Stomach (tissue), 9 donors: ENCODE data around the gene AVL9. TPM values are rescaled to one million over a fixed set of nuclear protein-coding genes. Genes with fewer than 3 reads are reported as not detected.
"Not testable (repeated sequence)": the region's sequence is repeated elsewhere in the genome, so short reads cannot be mapped to it uniquely, and the experiment has no call there.

Experiments
- DNase-seq, 2 donors: peaks; one replicate each; pipeline versions ENCODE4 v3.0.0 to v3.0.0-alpha.2; 2013 to 2019
- H3K27ac ChIP-seq, 5 donors: fragments of 200-600 bp in 4 of 5; sonication (generic) in 4 of 5; one replicate each; pipeline ENCODE4 v1.5.1; 2013 to 2019; ENCODE audit warnings: mild to moderate bottlenecking in 1 of 5, moderate library complexity in 1 of 5
- H3K27me3 ChIP-seq, 3 donors: fragments of 200-600 bp; sonication (generic); one replicate each; pipeline ENCODE4 v1.5.1; 2017 to 2019; ENCODE audit warnings: mixed run types in 1 of 3
- H3K36me3 ChIP-seq, 4 donors: fragments of 200-600 bp; sonication (generic); 1 replicate in 3 of 4; 2 replicates in 1 of 4; pipeline ENCODE4 v1.5.1; 2016 to 2019
- H3K4me1 ChIP-seq, 4 donors: fragments of 200-600 bp; sonication (generic); one replicate each; pipeline ENCODE4 v1.5.1; 2016 to 2019
- H3K4me3 ChIP-seq, 4 donors: fragments of 200-600 bp; sonication (generic) in 3 of 4; one replicate each; pipeline ENCODE4 v1.5.1; 2016 to 2019; ENCODE audit warnings: mild to moderate bottlenecking in 1 of 4
- H3K9me3 ChIP-seq, 4 donors: fragments of 200-600 bp; sonication (generic); one replicate each; pipeline ENCODE4 v1.5.1; 2016 to 2019
- CTCF ChIP-seq, 7 experiments: fragments of 450-650 bp in 4 of 7; fragments of 200-600 bp in 3 of 7; sonication (generic) in 3 of 7; IDR thresholded peaks; one replicate each; pipeline ENCODE4 v1.5.1; 2016 to 2019; ENCODE audit warnings: antibody characterized with exemption in 7 of 7, control low read depth in 2 of 7, mild to moderate bottlenecking in 1 of 7
- EP300 ChIP-seq: sonication (generic); formaldehyde crosslinking; IDR thresholded peaks from one replicate; pipeline ENCODE4 v1.6.1; 2017; ENCODE audit warnings: antibody characterized with exemption
- POLR2A ChIP-seq, 4 donors: fragments of 450-650 bp; IDR thresholded peaks; one replicate each; pipeline ENCODE4 v1.6.1; 2016; ENCODE audit warnings: antibody characterized with exemption in 4 of 4, control low read depth in 2 of 4, mild to moderate bottlenecking in 1 of 4, moderate library complexity in 1 of 4
- POLR2AphosphoS5 ChIP-seq, 3 donors: sonication (generic); formaldehyde crosslinking; IDR thresholded peaks; one replicate each; pipeline ENCODE4 v1.6.1; 2016; ENCODE audit warnings: antibody characterized with exemption in 3 of 3
- WGBS, 5 donors: extraction: QIAGEN DNeasy Blood & Tissue Kit in 3 of 5; methylation state at CpG; one replicate each; pipeline versions ENCODE4 v1.1.5 to v1.1.7; 2013 to 2018; 5-methylcytosine and 5-hydroxymethylcytosine counted together
- intact Hi-C: fragments of 100-400 bp; cut with DNase I; formaldehyde crosslinking; loops from one replicate; pipeline ENCODE4 v1.15.1; 2023; ENCODE audit warnings: low total_unique reads
- polyA plus RNA-seq, 3 donors: library from polyadenylated mRNA; stranded (reverse); fragments of 200-250 nt; gene quantifications; one replicate each; pipeline ENCODE4 v1.2.3, GENCODE V29; 2013
- total RNA-seq, 5 donors: library from RNA; depleted of rRNA; stranded (reverse); fragments of >200 nt; gene quantifications; one replicate each; pipeline versions ENCODE4 v1.1.0 to v1.2.3, GENCODE V29; 2014 to 2016
- donor health status: healthy with polysubstance abuse.
- donor health status: Bipolar disorder and iron deficiency.
- donor health status: healthy.

AVL9 gene
- total and polyA plus RNA-seq, 8 donors, result 7.2 to 197 (median 36.4) TPM

GRCh38 chr7:32618470-32618869, 123.2 kb downstream of the AVL9 start:
- no peak overlapping the region for H3K4me3 ChIP-seq
- no peaks in the 10 kb centered on the region for H3K36me3 ChIP-seq
- TF ChIP-seq CTCF (IDR thresholded peaks at IDR 0.05), result no peak
- TF ChIP-seq POLR2A (IDR thresholded peaks at IDR 0.05), result no peak
- TF ChIP-seq POLR2AphosphoS5 (IDR thresholded peaks at IDR 0.05), result no peak
- TF ChIP-seq EP300, result no peak
- DNase-seq, result no peak
- H3K4me1 ChIP-seq, result no peaks in the 10 kb centered on the region
- H3K27ac ChIP-seq, result no peak overlapping the region
- WGBS, 5 donors, result 63 to 76% (median 72%) methylated on average over 2 of the region's 2 CpGs
- H3K27me3 ChIP-seq, result no peaks in the 10 kb centered on the region
- intact Hi-C loops, result no loop called here
- H3K9me3 ChIP-seq, result no peaks in the 10 kb centered on the region

DNA sequence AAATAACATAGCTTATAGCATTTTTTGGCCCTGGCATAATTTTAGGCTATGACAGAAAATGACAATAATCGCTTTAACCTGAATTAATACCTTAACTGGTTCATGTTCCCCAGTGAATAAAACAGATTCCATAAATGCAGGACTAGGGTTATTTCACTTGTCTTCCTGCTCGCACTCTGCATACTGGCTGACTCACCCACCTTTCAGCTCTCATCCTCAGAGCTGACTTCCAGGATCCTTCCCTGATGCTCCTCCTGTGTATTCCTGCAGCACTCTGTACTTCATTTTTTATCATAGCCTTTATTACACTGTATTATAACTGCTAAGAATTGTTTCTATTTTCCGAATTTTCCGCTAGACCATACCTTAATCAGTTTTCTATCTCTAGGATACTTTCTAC, 123.7 kb downstream of the AVL9 start:
- TF ChIP-seq POLR2A (IDR thresholded peaks at IDR 0.05), result no peak

GRCh38 chr7:32619416-32619815, 124.1 kb downstream of the AVL9 start:
- H3K4me3 ChIP-seq, H3K4me1 ChIP-seq, DNase-seq, H3K36me3 ChIP-seq, H3K9me3 ChIP-seq, H3K27ac ChIP-seq, H3K27me3 ChIP-seq, intact Hi-C loops: not testable (repeated sequence)
- 89 to 96% (median 94%) methylated on average over 1 of the region's 1 CpG for WGBS, 5 donors

More for the DNA sequence above, 123.7 kb downstream of the AVL9 start:
- no peak for DNase-seq
- WGBS, 5 donors, result 94 to 98% (median 95%) methylated on average over 4 of the region's 4 CpGs
- Histone ChIP-seq H3K27ac (no peak overlapping the region), H3K27me3 (no peaks in the 10 kb centered on the region), H3K4me1 (no peaks in the 10 kb centered on the region), H3K36me3 (no peaks in the 10 kb centered on the region), H3K4me3 (no peak overlapping the region), H3K9me3 (no peaks in the 10 kb centered on the region)
- intact Hi-C loops, result no loop called here

DNA sequence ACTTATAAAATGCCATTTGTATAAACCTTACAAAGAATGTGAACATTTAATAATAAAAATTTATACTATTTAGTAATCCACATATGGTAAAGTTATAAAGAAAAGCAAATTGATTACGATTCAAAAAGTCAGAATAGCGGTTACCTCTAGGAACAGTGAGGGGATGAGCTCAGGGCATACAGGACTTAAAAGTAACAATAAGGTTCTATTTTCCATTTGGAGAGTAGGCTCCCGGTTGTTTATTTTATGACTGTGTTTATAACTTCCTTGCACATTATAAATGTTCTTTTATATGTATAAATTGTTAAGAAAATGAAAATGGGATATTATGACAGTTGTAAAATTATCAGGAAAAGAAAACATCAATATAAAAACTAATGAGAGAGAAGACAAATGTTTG, 135.7 kb downstream of the AVL9 start:
- no peaks in the 10 kb centered on the region for H3K27me3 ChIP-seq
- peaks cover 0 to 3% (median 0%) of the 10 kb centered on the region in 4 donors for H3K36me3 ChIP-seq
- H3K4me3 ChIP-seq, result no peak overlapping the region
- TF ChIP-seq CTCF (IDR thresholded peaks at IDR 0.05), result no peak
- TF ChIP-seq POLR2A (IDR thresholded peaks at IDR 0.05), result no peak
- no peak for TF ChIP-seq POLR2AphosphoS5 (IDR thresholded peaks at IDR 0.05)
- TF ChIP-seq EP300, result no peak
- intact Hi-C loops, result no loop called here
- no peak for DNase-seq
- no peaks in the 10 kb centered on the region for H3K4me1 ChIP-seq
- WGBS, 5 donors, result 70 to 90% (median 76%) methylated on average over 3 of the region's 3 CpGs
- no peaks in the 10 kb centered on the region for H3K9me3 ChIP-seq
- H3K27ac ChIP-seq, result no peak overlapping the region

DNA sequence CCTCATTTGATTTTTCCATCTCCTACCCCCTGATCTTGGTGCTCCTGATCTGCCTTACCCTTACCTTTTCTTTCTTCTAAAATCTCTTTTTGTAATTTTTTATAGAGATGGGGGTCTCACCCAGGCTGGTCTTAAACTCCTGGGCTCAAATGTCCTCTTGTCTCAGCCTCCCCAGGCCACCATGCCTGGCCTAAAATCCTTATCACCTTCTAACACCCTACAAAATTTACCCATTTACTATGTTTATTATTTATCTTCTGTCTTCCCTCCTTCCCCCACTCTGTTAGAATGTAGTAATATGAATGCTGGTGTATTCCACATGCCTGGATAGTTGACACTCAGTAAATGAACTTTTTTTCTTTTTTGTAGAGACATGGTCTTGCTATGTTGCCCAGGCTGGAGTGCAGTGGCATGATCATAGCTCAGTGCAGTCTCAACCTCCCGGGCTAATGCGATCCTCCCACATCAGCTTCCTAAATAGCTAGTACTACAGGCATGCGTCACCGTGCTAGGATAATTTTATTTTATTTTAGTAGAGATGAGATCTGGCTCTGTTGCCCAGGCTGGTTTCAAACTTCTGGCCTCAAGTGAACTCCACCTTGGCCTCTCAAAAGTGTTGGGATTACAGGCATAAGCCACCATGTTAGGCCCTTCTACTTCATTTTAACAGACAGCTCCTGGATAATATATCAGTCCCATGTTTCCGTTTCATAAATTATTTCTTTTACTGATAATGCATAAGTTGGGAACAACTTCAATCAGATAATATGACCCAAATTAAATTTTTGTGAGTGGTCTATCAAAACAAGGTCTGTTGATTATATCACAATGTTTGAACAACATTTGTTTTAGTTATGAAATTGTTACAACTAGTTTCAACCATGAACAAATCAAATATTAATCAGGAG, 136.6 kb downstream of the AVL9 start:
- DNase-seq, H3K27ac ChIP-seq, H3K27me3 ChIP-seq, intact Hi-C loops, H3K36me3 ChIP-seq, H3K9me3 ChIP-seq, H3K4me1 ChIP-seq, H3K4me3 ChIP-seq: not testable (repeated sequence)
- WGBS, 5 donors, result 95 to 99% (median 97%) methylated on average over 5 of the region's 5 CpGs

GRCh38 chr7:32633446-32633845, 138.2 kb downstream of the AVL9 start:
- intact Hi-C loops, H3K27me3 ChIP-seq, H3K4me1 ChIP-seq, H3K9me3 ChIP-seq, H3K4me3 ChIP-seq, H3K27ac ChIP-seq, DNase-seq: not testable (repeated sequence)
- H3K36me3 ChIP-seq, result peaks cover 0 to 12% (median 0%) of the 10 kb centered on the region in 4 donors
- no CpG with 5 or more reads among the region's 1 CpG for WGBS, 5 donors

- WGBS, 5 donors, result 41 to 77% (median 64%) methylated on average over 1 of the region's 1 CpG
- intact Hi-C loops, H3K4me3 ChIP-seq, H3K9me3 ChIP-seq, DNase-seq, H3K27ac ChIP-seq, H3K4me1 ChIP-seq, H3K27me3 ChIP-seq: not testable (repeated sequence)
- peaks cover 0 to 19% (median 0%) of the 10 kb centered on the region in 4 donors for H3K36me3 ChIP-seq
These were observed 139.6 kb downstream of the AVL9 start for GRCh38 chr7:32634798-32635393.

DNA sequence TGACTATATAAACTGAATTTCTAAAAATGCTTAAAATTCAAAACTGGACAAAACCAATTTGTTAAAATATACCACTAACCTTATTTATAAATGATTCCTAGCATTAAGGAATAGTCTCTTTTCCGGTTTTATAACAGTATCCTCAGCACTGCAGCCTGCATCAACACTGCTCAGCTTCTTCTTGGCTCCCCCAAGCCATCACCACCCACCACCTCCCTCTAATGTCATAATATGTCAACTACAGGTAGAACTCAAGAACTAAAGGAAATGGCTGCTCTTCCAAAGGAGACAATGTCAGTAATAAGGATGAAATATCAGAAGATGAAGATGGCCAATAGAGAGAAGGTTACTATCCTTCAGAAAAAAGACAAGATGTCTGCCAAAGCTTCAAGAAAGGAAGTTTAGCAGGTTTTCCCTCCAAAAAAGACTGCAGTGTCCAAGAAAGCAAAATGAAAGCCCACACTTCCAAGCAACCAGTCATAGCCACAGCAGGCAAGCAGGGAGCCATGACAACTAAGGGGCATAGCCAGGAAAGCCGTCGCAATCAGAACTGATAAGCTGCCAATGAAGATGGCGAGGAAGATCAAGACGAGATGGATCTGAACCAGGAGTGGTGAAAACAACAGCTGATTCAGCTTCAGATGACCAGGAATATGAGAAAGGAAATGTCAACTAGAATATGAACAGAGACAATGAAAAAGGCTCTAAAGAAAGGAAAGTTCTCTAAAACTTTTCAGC, 141.6 kb downstream of the AVL9 start:
- H3K9me3 ChIP-seq, H3K27me3 ChIP-seq, DNase-seq, intact Hi-C loops, H3K27ac ChIP-seq, H3K4me3 ChIP-seq, H3K4me1 ChIP-seq: not testable (repeated sequence)
- H3K36me3 ChIP-seq, result peaks cover 0 to 18% (median 0%) of the 10 kb centered on the region in 4 donors
- 91 to 94% (median 92%) methylated on average over 5 of the region's 5 CpGs for WGBS, 5 donors

DNA sequence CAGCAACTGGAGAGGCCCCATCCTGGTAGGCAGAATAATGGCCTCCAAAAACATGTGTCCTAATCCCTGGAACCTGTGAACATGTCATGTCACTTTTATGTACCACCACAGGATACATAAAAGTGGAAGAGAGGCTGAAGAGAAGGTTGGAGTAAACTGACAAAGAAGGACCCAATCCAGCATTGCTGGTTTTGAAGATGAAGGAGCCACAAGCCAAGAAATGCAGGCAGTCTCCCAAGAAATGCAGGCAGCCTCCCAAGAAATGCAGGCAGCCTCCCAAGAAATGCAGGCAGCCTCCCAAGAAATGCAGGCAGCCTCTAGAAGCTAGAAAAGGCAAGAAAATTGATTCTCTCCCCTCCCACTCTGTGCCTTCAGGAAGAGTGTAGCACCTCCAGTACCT, 142.3 kb downstream of the AVL9 start:
- H3K4me3 ChIP-seq, DNase-seq, H3K27me3 ChIP-seq, H3K4me1 ChIP-seq, intact Hi-C loops, H3K27ac ChIP-seq, H3K9me3 ChIP-seq: not testable (repeated sequence)
- H3K36me3 ChIP-seq, result peaks cover 0 to 16% (median 0%) of the 10 kb centered on the region in 4 donors
